ENCODE results near the gene KCNMA1.

Gene KCNMA1

GRCh38 chr10:76977046-76977445, 660.6 kb downstream of the KCNMA1 start:
- DNase-seq (ENCODE audit: low read depth) = no peak

- no peak for DNase-seq (ENCODE audit: low read depth)
Observed at GRCh38 chr10:76976142-76976541, 661.5 kb downstream of the KCNMA1 start.

- no peak for DNase-seq (ENCODE audit: low read depth)
Observed at GRCh38 chr10:76975126-76975525, 662.5 kb downstream of the KCNMA1 start.

- no peak for DNase-seq (ENCODE audit: low read depth)
Observed at GRCh38 chr10:76974017-76974691, 663.5 kb downstream of the KCNMA1 start.

GRCh38 chr10:76973091-76974016, 664.3 kb downstream of the KCNMA1 start:
- DNase-seq (ENCODE audit: low read depth) = no peak

GRCh38 chr10:76972541-76972940, 665.1 kb downstream of the KCNMA1 start:
- DNase-seq (ENCODE audit: low read depth) = no peak

GRCh38 chr10:76971547-76972170, 665.9 kb downstream of the KCNMA1 start:
- DNase-seq (ENCODE audit: low read depth) = no peak

- DNase-seq (ENCODE audit: low read depth) = no peak
Observed at GRCh38 chr10:76970711-76971519, 666.7 kb downstream of the KCNMA1 start.

- DNase-seq (ENCODE audit: low read depth) = no peak
Observed at GRCh38 chr10:76969366-76969948, 668.2 kb downstream of the KCNMA1 start.

- DNase-seq (ENCODE audit: low read depth) = no peak
Observed at GRCh38 chr10:76968483-76968882, 669.1 kb downstream of the KCNMA1 start.

GRCh38 chr10:76962851-76963250, 674.8 kb downstream of the KCNMA1 start:
- DNase-seq (ENCODE audit: low read depth) = no peak

GRCh38 chr10:76961841-76962240, 675.8 kb downstream of the KCNMA1 start:
- DNase-seq (ENCODE audit: low read depth) = no peak

GRCh38 chr10:76959111-76959510, 678.5 kb downstream of the KCNMA1 start:
- DNase-seq (ENCODE audit: low read depth) = no peak

GRCh38 chr10:76954838-76955237, 682.8 kb downstream of the KCNMA1 start:
- DNase-seq (ENCODE audit: low read depth) = no peak

- no peak for DNase-seq (ENCODE audit: low read depth)
Observed at GRCh38 chr10:76950354-76950753, 687.3 kb downstream of the KCNMA1 start.

GRCh38 chr10:76946270-76946669, 691.3 kb downstream of the KCNMA1 start:
- DNase-seq (ENCODE audit: low read depth) = no peak

- no peak for DNase-seq (ENCODE audit: low read depth)
Observed at GRCh38 chr10:76945166-76945565, 692.4 kb downstream of the KCNMA1 start.

GRCh38 chr10:76944640-76945039, 693.0 kb downstream of the KCNMA1 start:
- DNase-seq (ENCODE audit: low read depth) = no peak

GRCh38 chr10:76942628-76943416, 694.8 kb downstream of the KCNMA1 start:
- no peak for DNase-seq (ENCODE audit: low read depth)

GRCh38 chr10:76939933-76940468, 697.6 kb downstream of the KCNMA1 start:
- DNase-seq (ENCODE audit: low read depth) = no peak
